GM10266 (cell line): Measurements from ENCODE around the gene IFITM10.

ENCODE experiments used
- DNase-seq: peaks from one replicate; pipeline ENCODE4 v3.0.0; 2012; ENCODE audit errors: extremely low spot score
- CTCF ChIP-seq: IDR thresholded peaks from 2 replicates; pipeline ENCODE4 v1.5.1; 2012; ENCODE audit warnings: mild to moderate bottlenecking, low read depth; ENCODE audit not compliant: control insufficient read depth, insufficient read depth; ENCODE audit errors: missing control alignments

Gene IFITM10

GRCh38 chr11:1776331-1776851 lies 26.0 kb upstream of the IFITM10 start:
- no peak for DNase-seq
- no peak for TF ChIP-seq CTCF

- no peak for TF ChIP-seq CTCF
- DNase-seq, result no peak
Measured at GRCh38 chr11:1774886-1775285, 24.5 kb upstream of the IFITM10 start.

- no peak for TF ChIP-seq CTCF
- no peak for DNase-seq
Measured at GRCh38 chr11:1773994-1774550, 23.7 kb upstream of the IFITM10 start.

GRCh38 chr11:1773131-1773993 lies 23.0 kb upstream of the IFITM10 start:
- DNase-seq, result no peak
- TF ChIP-seq CTCF, result no peak

- DNase-seq, result peak; percentile 51
- TF ChIP-seq CTCF, result no peak
Measured at GRCh38 chr11:1772270-1773130, 22.1 kb upstream of the IFITM10 start.

GRCh38 chr11:1771700-1772099 lies 21.3 kb upstream of the IFITM10 start:
- TF ChIP-seq CTCF, result no peak
- no peak for DNase-seq
